ENCODE measurements around the gene GPR137.
A peak's percentile ranks its signal among the peaks of the same experiment; 100 is the strongest.

DNA sequence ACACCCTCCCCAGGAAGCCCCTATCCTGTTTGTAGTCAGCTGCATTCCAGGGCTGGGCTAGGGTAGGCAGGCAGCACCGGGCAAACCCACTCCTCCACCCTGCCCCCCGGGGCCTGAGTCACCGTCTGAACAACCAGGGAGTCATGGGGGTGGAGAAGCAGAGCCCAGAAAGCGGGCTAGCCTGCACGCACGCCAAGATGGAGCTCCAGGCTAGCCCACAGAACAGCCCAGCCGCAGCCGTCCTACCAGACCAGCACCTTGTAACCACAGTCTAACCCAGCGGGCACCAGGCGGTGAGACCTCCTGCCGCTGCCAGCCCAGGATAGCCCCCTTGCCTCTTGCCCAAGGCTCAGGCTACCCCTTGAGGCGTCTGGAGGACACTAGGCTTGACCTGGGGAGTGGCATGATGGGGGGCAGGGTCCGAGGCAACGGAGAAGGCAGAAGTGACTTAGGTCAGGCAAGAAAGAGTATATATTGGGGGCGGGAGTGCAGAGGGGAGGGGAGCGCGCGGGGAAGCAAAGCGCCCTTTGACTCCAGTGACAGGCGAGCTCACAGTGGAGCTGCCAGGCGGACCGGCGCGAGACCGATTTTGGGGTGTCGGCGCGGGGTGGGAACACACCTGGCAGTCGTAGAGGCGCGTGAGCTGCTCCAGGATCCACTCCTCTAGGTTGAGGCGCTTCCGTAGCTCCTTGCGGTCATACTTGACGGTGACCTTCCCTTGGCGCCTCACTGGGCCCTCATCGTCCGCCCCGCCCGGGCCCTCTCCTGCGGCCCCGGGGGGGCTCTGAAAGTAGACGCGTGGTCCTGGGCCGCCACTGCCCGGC lies 39.6 kb upstream of the GPR137 start:
- TF ChIP-seq RAD21 (IDR thresholded peaks at IDR 0.05; ENCODE audit: low read depth) (no peak), USF1 (IDR thresholded peaks at IDR 0.05) (no peak), TAF1 (IDR thresholded peaks at IDR 0.05; ENCODE audit: low read depth) (peak; percentile 29), EGR1 (IDR thresholded peaks at IDR 0.05) (no peak), FOXM1 (IDR thresholded peaks at IDR 0.05; ENCODE audit: borderline replicate concordance, low read depth) (no peak), MAX (IDR thresholded peaks at IDR 0.05) (no peak; the same call in 1 of the 2 replicates), CEBPB (IDR thresholded peaks at IDR 0.05) (no peak), CREB1 (IDR thresholded peaks at IDR 0.05; ENCODE audit: low read depth) (no peak)
- TF ChIP-seq, protein P1, sequence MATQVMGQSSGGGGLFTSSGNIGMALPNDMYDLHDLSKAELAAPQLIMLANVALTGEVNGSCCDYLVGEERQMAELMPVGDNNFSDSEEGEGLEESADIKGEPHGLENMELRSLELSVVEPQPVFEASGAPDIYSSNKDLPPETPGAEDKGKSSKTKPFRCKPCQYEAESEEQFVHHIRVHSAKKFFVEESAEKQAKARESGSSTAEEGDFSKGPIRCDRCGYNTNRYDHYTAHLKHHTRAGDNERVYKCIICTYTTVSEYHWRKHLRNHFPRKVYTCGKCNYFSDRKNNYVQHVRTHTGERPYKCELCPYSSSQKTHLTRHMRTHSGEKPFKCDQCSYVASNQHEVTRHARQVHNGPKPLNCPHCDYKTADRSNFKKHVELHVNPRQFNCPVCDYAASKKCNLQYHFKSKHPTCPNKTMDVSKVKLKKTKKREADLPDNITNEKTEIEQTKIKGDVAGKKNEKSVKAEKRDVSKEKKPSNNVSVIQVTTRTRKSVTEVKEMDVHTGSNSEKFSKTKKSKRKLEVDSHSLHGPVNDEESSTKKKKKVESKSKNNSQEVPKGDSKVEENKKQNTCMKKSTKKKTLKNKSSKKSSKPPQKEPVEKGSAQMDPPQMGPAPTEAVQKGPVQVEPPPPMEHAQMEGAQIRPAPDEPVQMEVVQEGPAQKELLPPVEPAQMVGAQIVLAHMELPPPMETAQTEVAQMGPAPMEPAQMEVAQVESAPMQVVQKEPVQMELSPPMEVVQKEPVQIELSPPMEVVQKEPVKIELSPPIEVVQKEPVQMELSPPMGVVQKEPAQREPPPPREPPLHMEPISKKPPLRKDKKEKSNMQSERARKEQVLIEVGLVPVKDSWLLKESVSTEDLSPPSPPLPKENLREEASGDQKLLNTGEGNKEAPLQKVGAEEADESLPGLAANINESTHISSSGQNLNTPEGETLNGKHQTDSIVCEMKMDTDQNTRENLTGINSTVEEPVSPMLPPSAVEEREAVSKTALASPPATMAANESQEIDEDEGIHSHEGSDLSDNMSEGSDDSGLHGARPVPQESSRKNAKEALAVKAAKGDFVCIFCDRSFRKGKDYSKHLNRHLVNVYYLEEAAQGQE (IDR thresholded peaks at IDR 0.05; ENCODE audit: low read depth), result no peak
